Skeletal muscle cell (primary cell): ENCODE measurements around the gene ITPK1.
A peak's percentile ranks its signal among the peaks of the same experiment; 100 is the strongest.

Source experiments
- DNase-seq: peaks from one replicate; pipeline ENCODE4 v3.0.0-alpha.2; 2010; ENCODE audit warnings: low read depth
- H3K4me3 ChIP-seq: 2 replicates; pipeline ENCODE4 v1.5.1; 2011; ENCODE audit warnings: low read depth, mild to moderate bottlenecking, control low read depth, low read length, moderate library complexity

The ITPK1 gene

DNA sequence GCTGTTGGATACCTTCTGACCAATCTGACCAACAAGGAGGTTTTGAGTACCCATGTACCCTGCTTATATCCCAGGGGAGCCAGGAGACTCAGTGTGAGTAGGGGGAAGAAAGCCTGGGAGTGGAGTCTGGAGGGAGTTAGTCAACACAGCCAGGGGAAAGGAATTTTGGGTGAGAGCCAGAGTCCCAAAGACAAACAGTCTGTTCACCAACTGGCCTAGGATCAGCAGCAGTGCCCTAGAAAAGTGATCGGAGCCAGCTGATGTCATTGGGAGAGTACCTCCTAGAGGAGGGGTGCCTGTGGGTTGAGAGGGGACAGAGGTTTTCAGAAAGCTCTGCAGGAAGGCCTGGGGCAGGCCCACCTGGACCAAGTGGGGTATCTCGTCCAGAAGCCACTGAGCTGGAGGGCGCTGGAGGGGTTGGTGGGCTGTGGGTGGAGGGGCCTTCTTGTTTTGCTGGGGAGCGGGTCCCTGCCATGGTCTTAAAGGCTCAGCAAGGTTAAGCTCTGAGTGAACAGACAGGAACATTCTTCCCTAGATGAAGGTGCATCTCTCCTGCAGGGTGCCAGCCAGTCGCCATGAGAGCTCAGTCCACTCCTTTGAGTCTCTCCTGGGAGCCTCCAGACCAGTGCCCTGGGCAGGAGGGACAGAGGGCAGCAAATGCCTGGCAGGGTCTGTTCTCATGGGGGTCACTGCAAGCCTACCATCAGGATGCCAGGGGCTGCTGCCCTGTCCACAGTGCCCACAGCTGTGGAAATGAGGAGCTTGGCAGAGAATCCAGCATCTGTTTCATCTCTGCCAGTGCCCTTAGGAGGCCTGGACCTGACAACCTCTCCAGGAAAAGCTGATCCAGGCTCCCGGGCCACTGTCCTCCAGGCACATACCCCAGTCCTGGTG, 129.2 kb downstream of the ITPK1 start:
- no peak overlapping the region for H3K4me3 ChIP-seq
- DNase-seq = peak; percentile 40

- DNase-seq = no peak
- no peak overlapping the region for H3K4me3 ChIP-seq
Observed at GRCh38 chr14:92985521-92985920, 130.2 kb downstream of the ITPK1 start.

DNA sequence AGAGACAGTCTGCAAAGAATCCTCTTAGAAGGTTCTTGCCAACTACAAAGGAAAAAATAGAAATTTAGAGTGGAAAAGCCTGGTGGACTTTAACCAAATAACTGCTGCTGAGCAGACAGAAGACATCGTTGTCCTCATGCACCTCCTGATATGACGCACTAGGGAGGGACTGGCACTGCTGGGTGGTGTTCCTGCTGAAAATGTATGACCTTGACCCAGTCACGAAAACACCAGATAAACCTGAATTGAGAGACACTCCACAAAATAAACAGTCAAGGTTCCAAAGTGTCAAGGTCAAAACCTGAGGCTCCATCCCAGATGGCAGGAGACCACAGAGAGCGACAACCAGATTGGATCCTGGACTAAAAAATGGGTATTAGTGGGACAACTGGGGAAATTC, 130.8 kb downstream of the ITPK1 start:
- no peak overlapping the region for H3K4me3 ChIP-seq
- no peak for DNase-seq

DNA sequence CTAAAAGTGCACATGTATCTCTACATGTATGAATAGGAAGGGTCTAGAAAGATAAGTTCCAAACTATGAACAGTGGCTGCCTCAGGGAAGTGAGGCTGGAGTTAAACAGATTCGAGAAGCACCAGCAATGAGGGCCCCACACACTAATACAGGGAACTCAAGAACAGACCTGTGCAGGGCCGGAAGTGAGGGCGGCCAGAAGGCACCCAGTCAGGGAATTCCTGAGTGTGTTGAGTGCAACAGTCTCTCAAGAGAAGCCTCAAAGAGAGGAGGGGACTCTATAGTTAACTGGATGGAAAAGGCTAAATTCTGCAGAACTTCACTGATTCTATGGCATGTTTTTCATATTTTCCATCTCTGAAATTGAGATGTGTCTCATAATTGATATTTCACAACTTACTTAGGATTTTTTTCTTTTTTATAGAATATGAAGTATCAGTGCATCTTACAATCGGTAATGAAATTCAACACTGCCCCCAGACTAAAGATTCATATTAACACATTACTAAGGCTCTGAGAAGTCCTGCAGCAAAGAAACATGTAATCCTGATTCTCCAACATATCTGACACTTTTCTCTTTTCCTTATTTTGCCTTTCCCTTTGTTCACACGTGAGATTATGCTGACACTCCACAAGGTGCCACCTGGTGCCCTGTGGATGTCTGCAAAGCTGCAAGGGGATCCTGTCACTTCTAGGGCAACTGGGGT, 131.5 kb downstream of the ITPK1 start:
- H3K4me3 ChIP-seq = no peak overlapping the region

GRCh38 chr14:92982956-92983355, 132.8 kb downstream of the ITPK1 start:
- DNase-seq = peak; percentile 25
- no peak overlapping the region for H3K4me3 ChIP-seq

More for the DNA sequence above, 131.5 kb downstream of the ITPK1 start:
- DNase-seq = no peak

DNA sequence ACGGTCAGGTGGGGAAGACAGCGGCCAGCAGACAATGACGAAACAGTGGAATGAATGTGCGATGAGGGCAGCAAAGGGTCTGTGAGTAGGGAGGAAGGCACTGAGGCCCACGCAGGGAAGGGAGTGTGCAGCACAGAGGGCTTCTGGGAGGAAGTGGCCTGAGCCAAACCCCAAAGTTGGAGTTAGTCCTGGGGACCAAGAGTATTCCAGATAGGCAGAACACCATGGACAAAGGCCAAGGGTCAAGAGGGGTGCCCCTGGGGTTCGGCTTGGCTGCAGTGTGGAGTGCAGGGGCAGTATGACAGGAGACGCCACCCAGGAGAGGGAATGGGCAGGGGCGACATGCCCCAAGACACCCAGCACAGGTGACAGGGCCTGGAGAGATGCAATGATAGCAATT, 134.0 kb downstream of the ITPK1 start:
- no peak overlapping the region for H3K4me3 ChIP-seq
- DNase-seq = no peak

DNA sequence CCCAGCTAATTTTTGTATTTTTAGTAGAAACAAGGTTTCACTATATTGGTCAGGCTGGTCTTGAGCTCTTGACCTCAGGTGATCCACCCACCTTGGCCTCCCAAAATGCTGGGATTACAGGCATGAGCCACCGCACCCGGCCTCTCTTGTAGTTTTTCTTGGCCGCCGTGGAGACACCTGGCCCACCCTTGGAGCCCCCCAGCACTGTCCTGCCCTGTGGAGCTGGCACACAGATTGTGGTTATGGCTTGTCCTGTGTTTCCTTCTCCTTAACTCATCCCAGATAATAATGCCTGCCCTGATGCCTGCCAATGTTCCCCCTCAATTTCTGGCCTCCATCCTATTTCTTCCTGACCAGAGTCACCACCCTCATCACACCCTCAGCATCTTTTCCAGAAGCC, 134.9 kb downstream of the ITPK1 start:
- H3K4me3 ChIP-seq = no peak overlapping the region
- DNase-seq = no peak

DNA sequence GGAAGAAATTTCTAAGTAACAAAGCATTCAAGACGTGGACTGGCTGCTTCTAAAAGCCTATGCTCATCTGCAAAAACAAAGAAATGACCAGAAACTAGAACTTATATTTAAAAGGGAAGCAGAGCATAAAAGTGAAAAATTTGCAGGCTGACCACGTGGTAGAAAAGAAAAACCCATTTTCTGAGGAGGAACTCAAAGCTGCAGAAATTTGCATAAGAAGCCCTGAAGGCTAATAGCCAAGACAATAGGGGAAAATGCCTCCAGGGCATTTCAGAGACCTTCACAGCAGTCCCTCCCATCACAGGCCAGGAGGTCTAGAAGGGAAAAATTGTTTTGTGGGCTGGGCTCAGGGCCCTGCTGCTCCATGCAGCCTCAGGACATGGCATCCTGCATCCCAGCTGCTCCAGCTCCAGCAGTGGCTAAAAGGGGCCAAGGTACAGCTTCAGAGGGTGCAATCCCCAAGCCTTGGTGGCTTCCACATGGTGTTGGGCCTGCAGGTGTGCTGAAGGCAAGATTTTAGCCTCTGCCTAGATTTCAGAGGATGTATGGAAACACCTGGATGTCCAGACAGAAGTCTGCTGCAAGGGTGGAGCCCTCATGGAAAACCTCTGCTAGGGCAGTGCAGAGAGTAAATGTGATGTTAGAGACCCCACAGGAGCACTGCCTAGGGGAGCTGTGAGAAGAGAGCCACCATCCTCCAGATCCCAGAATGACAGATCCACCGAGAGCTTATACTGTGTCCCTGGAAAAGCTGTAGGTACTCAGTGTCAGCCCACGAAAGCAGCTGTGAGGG, 137.3 kb downstream of the ITPK1 start:
- H3K4me3 ChIP-seq = no peak overlapping the region
- DNase-seq = no peak

- no peak overlapping the region for H3K4me3 ChIP-seq
- DNase-seq = no peak
Observed at GRCh38 chr14:92976268-92976667, 139.5 kb downstream of the ITPK1 start.

- DNase-seq = no peak
Observed at GRCh38 chr14:92974541-92975345, 141.0 kb downstream of the ITPK1 start.

GRCh38 chr14:92973798-92974372, 141.8 kb downstream of the ITPK1 start:
- DNase-seq = no peak
- no peak overlapping the region for H3K4me3 ChIP-seq

More at GRCh38 chr14:92974541-92975345, 141.0 kb downstream of the ITPK1 start:
- H3K4me3 ChIP-seq = no peak overlapping the region

- no peak for DNase-seq
- H3K4me3 ChIP-seq = no peak overlapping the region
Observed at GRCh38 chr14:92973261-92973797, 142.4 kb downstream of the ITPK1 start.

DNA sequence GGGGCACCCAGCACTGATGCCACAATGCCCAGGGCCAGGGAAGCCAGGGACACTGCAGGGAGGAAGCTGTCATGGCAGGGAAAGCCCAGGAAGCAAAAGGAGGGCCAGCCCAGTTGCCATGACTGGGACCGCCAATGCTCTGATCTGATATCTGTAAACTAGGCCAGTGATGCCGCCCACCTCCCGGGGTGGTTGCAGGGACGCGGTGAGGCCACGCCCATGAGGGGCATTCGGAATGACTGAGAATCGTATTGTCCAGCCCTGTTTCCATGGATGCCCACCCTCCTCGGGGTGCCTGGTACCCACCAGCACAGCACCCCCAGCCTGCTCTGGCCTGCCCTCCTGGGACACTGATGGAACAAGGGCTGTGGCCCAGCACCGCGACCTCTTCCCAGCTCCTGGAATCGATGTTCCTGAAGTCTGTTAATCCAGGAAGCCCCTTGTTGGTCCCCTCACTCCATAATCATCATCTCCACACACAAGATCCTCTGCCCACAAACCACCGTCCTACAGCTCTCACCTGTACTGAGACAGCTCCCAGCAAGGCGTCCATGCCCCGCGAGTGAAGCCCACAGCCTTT, 144.0 kb downstream of the ITPK1 start:
- no peak for DNase-seq
- no peak overlapping the region for H3K4me3 ChIP-seq

DNA sequence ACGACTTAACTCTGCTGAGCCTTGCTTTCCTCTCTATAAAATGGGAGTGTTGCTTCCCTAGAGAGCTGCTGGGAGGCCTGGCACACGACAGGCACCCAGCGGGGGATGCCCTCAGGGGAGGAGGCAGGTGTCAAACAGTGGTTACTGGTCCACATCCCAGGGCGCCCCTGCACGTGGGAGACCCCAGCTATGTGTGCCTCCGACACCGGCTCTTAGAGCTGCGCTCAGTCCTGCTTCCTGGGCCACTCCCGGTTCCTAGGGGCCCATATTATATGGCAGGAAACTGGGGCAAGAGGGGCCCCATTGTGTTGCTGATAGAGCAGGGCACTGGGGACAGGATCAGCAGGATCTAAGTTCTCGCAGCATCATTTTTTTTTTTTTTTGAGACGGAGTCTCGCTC, 145.5 kb downstream of the ITPK1 start:
- H3K4me3 ChIP-seq = no peak overlapping the region
- DNase-seq = no peak

DNA sequence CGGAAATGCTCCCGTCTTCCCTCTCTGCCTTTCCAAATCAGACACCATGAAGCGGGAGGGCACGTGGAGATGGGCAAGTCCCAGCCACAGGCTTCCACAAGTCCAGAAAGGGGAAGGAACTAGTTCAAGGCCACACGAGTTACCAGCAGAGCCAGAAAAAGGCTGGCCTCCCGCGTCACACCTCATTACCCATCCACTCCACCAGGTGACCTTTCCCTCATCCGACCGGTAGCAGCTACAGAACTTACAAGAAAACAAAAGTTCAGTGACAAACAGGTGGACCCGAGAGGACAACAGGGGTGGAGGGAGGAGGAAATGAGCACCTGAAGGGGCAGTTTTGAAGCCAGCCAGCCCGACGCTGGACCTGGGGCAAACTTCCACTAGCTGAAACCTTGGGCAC, 145.9 kb downstream of the ITPK1 start:
- no peak for DNase-seq
- no peak overlapping the region for H3K4me3 ChIP-seq

DNA sequence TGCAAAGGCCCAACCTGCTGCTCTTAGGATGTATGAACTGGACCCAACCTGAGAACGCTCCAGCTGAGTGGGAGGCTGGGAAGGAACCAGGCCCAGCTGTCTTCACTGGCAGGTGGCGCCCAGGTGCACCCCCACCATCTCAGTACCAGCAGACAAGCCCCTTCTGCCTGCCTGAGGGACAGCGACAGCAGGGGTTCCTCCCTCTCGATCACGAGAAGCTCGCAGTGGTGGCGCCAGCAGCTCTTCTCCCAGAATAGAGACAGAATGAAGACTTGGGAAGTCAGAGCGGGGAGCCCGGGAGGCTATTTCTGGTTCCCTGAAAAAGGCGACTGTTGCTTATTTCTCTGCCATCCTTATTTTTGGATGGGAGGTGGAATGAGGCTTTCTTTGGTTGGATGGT, 146.3 kb downstream of the ITPK1 start:
- H3K4me3 ChIP-seq = no peak overlapping the region
- no peak for DNase-seq

GRCh38 chr14:92968291-92969020, 147.3 kb downstream of the ITPK1 start:
- DNase-seq = no peak
- no peak overlapping the region for H3K4me3 ChIP-seq
